Adrenal gland (tissue), 12 donors: ENCODE measurements around the gene SAMD13. TPM values are rescaled to one million over a fixed set of nuclear protein-coding genes. Genes with fewer than 3 reads are reported as not detected.

Experiments
- DNase-seq, 7 donors: peaks; one replicate each; pipeline ENCODE4 v3.0.0-alpha.2; 2019 to 2020
- H3K27ac ChIP-seq, 5 donors: fragments of 200-600 bp; sonication (generic) in 4 of 5; 1 replicate in 3 of 5; 2 replicates in 2 of 5; pipeline versions ENCODE4 v1.5.1 to v1.8.0; 2016 to 2020; ENCODE audit warnings: mild to moderate bottlenecking in 1 of 5
- H3K27me3 ChIP-seq: fragments of 200-600 bp; 2 replicates; pipeline ENCODE4 v1.8.0; 2021
- H3K36me3 ChIP-seq, 2 donors: fragments of 200-600 bp; replicated peaks in 1 of 2; 1 replicate in 1 of 2; 2 replicates in 1 of 2; pipeline versions ENCODE4 v1.5.1 to v1.8.0; 2018 to 2022
- H3K4me1 ChIP-seq, 2 donors: fragments of 200-600 bp; replicated peaks in 1 of 2; 1 replicate in 1 of 2; 2 replicates in 1 of 2; pipeline versions ENCODE4 v1.5.1 to v1.8.0; 2018 to 2021
- H3K4me3 ChIP-seq, 4 donors: fragments of 200-600 bp; sonication (generic) in 3 of 4; one replicate each; pipeline ENCODE4 v1.5.1; 2016 to 2018
- H3K9me3 ChIP-seq, 3 donors: fragments of 200-600 bp; sonication (generic) in 1 of 3; replicated peaks in 1 of 3; 1 replicate in 2 of 3; 2 replicates in 1 of 3; pipeline versions ENCODE4 v1.5.1 to v1.8.0; 2016 to 2021
- CTCF ChIP-seq, 6 experiments: fragments of 450-650 bp in 4 of 6; fragments of 200-600 bp in 2 of 6; sonication (generic) in 1 of 6; IDR thresholded peaks; 1 replicate in 5 of 6; 2 replicates in 1 of 6; pipeline versions ENCODE4 v1.5.1 to v1.8.0; 2016 to 2021; ENCODE audit warnings: antibody characterized with exemption in 6 of 6, mild to moderate bottlenecking in 2 of 6, moderate library complexity in 1 of 6
- POLR2A ChIP-seq, 2 donors: fragments of 450-650 bp; IDR thresholded peaks; one replicate each; pipeline ENCODE4 v1.6.1; 2017; ENCODE audit warnings: antibody characterized with exemption in 2 of 2, mild to moderate bottlenecking in 2 of 2, moderate library complexity in 1 of 2
- WGBS, 4 donors: extraction: QIAGEN DNeasy Blood & Tissue Kit in 2 of 4; methylation state at CpG; one replicate each; pipeline versions ENCODE4 v1.1.5 to v1.1.7; 2013 to 2017; 5-methylcytosine and 5-hydroxymethylcytosine counted together
- intact Hi-C, 2 donors: fragments of 100-400 bp; cut with DNase I; formaldehyde crosslinking; loops; one replicate each; pipeline versions ENCODE4 v1.14.1 to v1.15.0; 2022 to 2023
- polyA plus RNA-seq, 3 donors: library from polyadenylated mRNA; stranded (reverse); fragments of 200-250 nt in 2 of 3; fragments of 350-450 nt in 1 of 3; fragmentation: Illumina TruSeq in 1 of 3; extraction: RNeasy Lipid Tissue Mini Kit (QIAGEN cat#74804) in 1 of 3; gene quantifications; one replicate each; pipeline ENCODE4 v1.2.3, GENCODE V29; 2013 to 2014
- total RNA-seq, 9 donors: library from RNA; depleted of rRNA in 4 of 9; stranded (reverse); fragments of >200 nt in 4 of 9; fragments of 120-200 nt in 1 of 9; fragmentation: NEBNext Ultra II Directional in 1 of 9; extraction: Animal tissue kit (Norgen Biotek cat#: 25700) in 1 of 9; gene quantifications; one replicate each; pipeline versions ENCODE4 v1.1.0 to v1.2.4, GENCODE V29; 2013 to 2023
- donor health status: healthy with polysubstance abuse.
- donor health status: Bipolar disorder and iron deficiency.
- donor health status: DM: yes; HTN: yes; CAD: no.
- donor health status: DM: no; HTN: no; CAD: no.
- donor health status: DM: no; HTN: no; CAD: no.
- donor health status: DM: yes; HTN: yes; CAD: no.

SAMD13 gene
- total and polyA plus RNA-seq, 12 donors, result 1.0 to 8.0 (median 3.4) TPM

GRCh38 chr1:84300501-84300900 is 1.0 kb upstream of the SAMD13 start:
- intact Hi-C loops, result loop anchor here in 1 of 2 donors (10.0 kb wide), 1 partner anchor 134 kb away; no protein-coding TSS in a partner anchor
- Histone ChIP-seq H3K27ac (peak overlapping the region in 1 of 5 donors; percentile 15), H3K4me3 (no peak overlapping the region), H3K4me1 (peaks cover 12 to 35% of the 10 kb centered on the region in 2 donors), H3K27me3 (no peaks in the 10 kb centered on the region), H3K9me3 (no peaks in the 10 kb centered on the region), H3K36me3 (no peaks in the 10 kb centered on the region)
- no peak for TF ChIP-seq POLR2A (IDR thresholded peaks at IDR 0.05)
- no peak for TF ChIP-seq CTCF (IDR thresholded peaks at IDR 0.05)
- 81 to 95% (median 88%) methylated on average over 1 of the region's 1 CpG for WGBS, 4 donors
- DNase-seq, result no peak

- Histone ChIP-seq H3K27ac (peak overlapping the region in 3 of 5 donors; percentile 15 to 63 (median 60)), H3K27me3 (no peaks in the 10 kb centered on the region), H3K4me1 (peaks cover 12 to 35% of the 10 kb centered on the region in 2 donors), H3K9me3 (no peaks in the 10 kb centered on the region), H3K36me3 (no peaks in the 10 kb centered on the region), H3K4me3 (peak overlapping the region in 2 of 4 donors; percentile 22 to 53)
- 2 to 11% (median 6%) methylated on average over 6 of the region's 6 CpGs for WGBS, 4 donors
- TF ChIP-seq CTCF (IDR thresholded peaks at IDR 0.05) (no peak), POLR2A (IDR thresholded peaks at IDR 0.05) (no peak)
- intact Hi-C loops, result loop anchor here in 1 of 2 donors (10.0 kb wide), 1 partner anchor 133 kb away; no protein-coding TSS in a partner anchor
- no peak for DNase-seq
Measured at GRCh38 chr1:84301785-84302385, 377 bp downstream of the SAMD13 start.

- intact Hi-C loops, result loop anchor here in 1 of 2 donors (10.0 kb wide), 1 partner anchor 131 kb away; no protein-coding TSS in a partner anchor
- TF ChIP-seq CTCF (IDR thresholded peaks at IDR 0.05) (no peak), POLR2A (IDR thresholded peaks at IDR 0.05) (no peak)
- no peaks in the 10 kb centered on the region for H3K27me3 ChIP-seq
- H3K27ac ChIP-seq, result peak overlapping the region in 3 of 5 donors; percentile 2 to 63 (median 24)
- peak overlapping the region in 2 of 4 donors; percentile 12 to 53 for H3K4me3 ChIP-seq
- 17 to 21% (median 19%) methylated on average over 3 of the region's 3 CpGs for WGBS, 4 donors
- DNase-seq, result no peak
- H3K36me3 ChIP-seq, result no peaks in the 10 kb centered on the region
- H3K9me3 ChIP-seq, result no peaks in the 10 kb centered on the region
- peaks cover 12 to 35% of the 10 kb centered on the region in 2 donors for H3K4me1 ChIP-seq
Measured at GRCh38 chr1:84303314-84303830, 1.9 kb downstream of the SAMD13 start.

GRCh38 chr1:84307398-84307797 is 5.9 kb downstream of the SAMD13 start:
- no peak for DNase-seq
- WGBS, 4 donors, result 96 to 98% (median 96%) methylated on average over 2 of the region's 2 CpGs
- Histone ChIP-seq H3K27me3 (no peaks in the 10 kb centered on the region), H3K4me1 (peaks cover 0 to 6% of the 10 kb centered on the region in 2 donors), H3K4me3 (no peak overlapping the region), H3K9me3 (no peaks in the 10 kb centered on the region), H3K27ac (no peak overlapping the region), H3K36me3 (no peaks in the 10 kb centered on the region)
- TF ChIP-seq POLR2A (IDR thresholded peaks at IDR 0.05) (no peak), CTCF (IDR thresholded peaks at IDR 0.05) (no peak)
- intact Hi-C loops, result loop anchor here (5.0 to 10.0 kb wide), 2 partner anchors 115 to 127 kb away; no protein-coding TSS in a partner anchor
